Effector memory CD4-positive, alpha-beta T cell (primary cell): ENCODE results near the gene SP7.
"Not testable (repeated sequence)": the region's sequence is repeated elsewhere in the genome, so short reads cannot be mapped to it uniquely, and the experiment has no call there.

Source experiments
- DNase-seq, 3 donors: peaks; one replicate each; pipeline ENCODE4 v3.0.0-alpha.2; 2020
- H3K27ac ChIP-seq: 2 replicates; pipeline ENCODE4 v1.7.0; 2013; ENCODE audit warnings: mild to moderate bottlenecking, low read length, moderate library complexity; ENCODE audit not compliant: insufficient read depth, poor library complexity, severe bottlenecking
- H3K27me3 ChIP-seq: replicated peaks from 2 replicates; pipeline ENCODE4 v1.7.0; 2013; ENCODE audit warnings: mild to moderate bottlenecking, low read length; ENCODE audit not compliant: insufficient read depth, control insufficient read depth, poor library complexity, severe bottlenecking
- H3K36me3 ChIP-seq: 2 replicates; pipeline ENCODE4 v1.7.0; 2013; ENCODE audit warnings: mild to moderate bottlenecking, low read length, moderate library complexity; ENCODE audit not compliant: control insufficient read depth, insufficient read depth
- H3K4me1 ChIP-seq: 2 replicates; pipeline ENCODE4 v1.7.0; 2013; ENCODE audit warnings: low read length, mild to moderate bottlenecking; ENCODE audit not compliant: control insufficient read depth, insufficient read depth, poor library complexity, severe bottlenecking
- H3K4me3 ChIP-seq: 2 replicates; pipeline ENCODE4 v1.7.0; 2013; ENCODE audit warnings: low read length, low read depth, mild to moderate bottlenecking; ENCODE audit not compliant: insufficient read depth, poor library complexity, severe bottlenecking
- H3K9me3 ChIP-seq: 2 replicates; pipeline ENCODE4 v1.7.0; 2013; ENCODE audit warnings: mild to moderate bottlenecking, low read length, moderate library complexity; ENCODE audit not compliant: control insufficient read depth

SP7 gene

GRCh38 chr12:53298164-53298563 is 38.0 kb downstream of the SP7 start:
- DNase-seq = no peak
- H3K9me3 ChIP-seq = no peaks in the 10 kb centered on the region
- H3K27me3 ChIP-seq = no peaks in the 10 kb centered on the region
- H3K36me3 ChIP-seq = peaks cover 9% of the 10 kb centered on the region
- H3K4me3 ChIP-seq = no peak overlapping the region
- peaks cover 30% of the 10 kb centered on the region for H3K4me1 ChIP-seq
- H3K27ac ChIP-seq = no peak overlapping the region

- not testable (repeated sequence) for H3K36me3 ChIP-seq, DNase-seq, H3K4me3 ChIP-seq, H3K27me3 ChIP-seq, H3K9me3 ChIP-seq, H3K27ac ChIP-seq
- peaks cover 28% of the 10 kb centered on the region for H3K4me1 ChIP-seq
Observed at GRCh38 chr12:53297106-53297505, 39.0 kb downstream of the SP7 start.

GRCh38 chr12:53295891-53296219 is 40.3 kb downstream of the SP7 start:
- Histone ChIP-seq H3K4me3 (peak overlapping the region; percentile 86), H3K36me3 (peaks cover 7% of the 10 kb centered on the region), H3K9me3 (no peaks in the 10 kb centered on the region), H3K4me1 (peaks cover 28% of the 10 kb centered on the region), H3K27ac (peak overlapping the region; percentile 83), H3K27me3 (no peaks in the 10 kb centered on the region)
- DNase-seq = no peak

GRCh38 chr12:53295070-53295890 is 40.9 kb downstream of the SP7 start, which contains the start of gene PFDN5:
Gene PFDN5, plus strand, starts transcription at chr12:53295542. Its CDS starts 26 bp downstream, at chr12:53295568.
- no peaks in the 10 kb centered on the region for H3K9me3 ChIP-seq
- peak within 1 kb of the TSS; percentile 86 for H3K4me3 ChIP-seq
- peaks cover 24% of the 10 kb centered on the region for H3K4me1 ChIP-seq
- no peaks in the 10 kb centered on the region for H3K27me3 ChIP-seq
- peaks cover 7% of the 10 kb centered on the region for H3K36me3 ChIP-seq
- DNase-seq = peak; percentile 67 to 76 (median 73)
- H3K27ac ChIP-seq = peak within 1 kb of the TSS; percentile 83

GRCh38 chr12:53292426-53292825 is 43.7 kb downstream of the SP7 start:
- Histone ChIP-seq H3K27ac (no peak overlapping the region), H3K4me3 (no peak overlapping the region), H3K36me3 (no peaks in the 10 kb centered on the region), H3K9me3 (no peaks in the 10 kb centered on the region), H3K27me3 (no peaks in the 10 kb centered on the region), H3K4me1 (peaks cover 14% of the 10 kb centered on the region)
- DNase-seq = no peak

- H3K36me3 ChIP-seq = no peaks in the 10 kb centered on the region
- H3K4me3 ChIP-seq = no peak overlapping the region
- peaks cover 7% of the 10 kb centered on the region for H3K4me1 ChIP-seq
- H3K27me3 ChIP-seq = no peaks in the 10 kb centered on the region
- no peak overlapping the region for H3K27ac ChIP-seq
- no peaks in the 10 kb centered on the region for H3K9me3 ChIP-seq
- DNase-seq = no peak
Observed at GRCh38 chr12:53290661-53291060, 45.5 kb downstream of the SP7 start.

- Histone ChIP-seq H3K36me3 (no peaks in the 10 kb centered on the region), H3K27me3 (no peaks in the 10 kb centered on the region), H3K4me3 (no peak overlapping the region), H3K4me1 (peaks cover 3% of the 10 kb centered on the region), H3K27ac (no peak overlapping the region), H3K9me3 (no peaks in the 10 kb centered on the region)
- no peak for DNase-seq
Observed at GRCh38 chr12:53289891-53290290, 46.3 kb downstream of the SP7 start.

GRCh38 chr12:53288322-53288721 is 47.8 kb downstream of the SP7 start:
- DNase-seq = no peak
- Histone ChIP-seq H3K4me1 (no peaks in the 10 kb centered on the region), H3K9me3 (no peaks in the 10 kb centered on the region), H3K27me3 (no peaks in the 10 kb centered on the region), H3K27ac (no peak overlapping the region), H3K4me3 (no peak overlapping the region), H3K36me3 (no peaks in the 10 kb centered on the region)

- no peaks in the 10 kb centered on the region for H3K36me3 ChIP-seq
- no peaks in the 10 kb centered on the region for H3K27me3 ChIP-seq
- no peak overlapping the region for H3K4me3 ChIP-seq
Observed at GRCh38 chr12:53287741-53288216, 48.4 kb downstream of the SP7 start.

GRCh38 chr12:53286448-53286847 is 49.7 kb downstream of the SP7 start:
- Histone ChIP-seq H3K36me3 (no peaks in the 10 kb centered on the region), H3K27ac (no peak overlapping the region), H3K4me1 (no peaks in the 10 kb centered on the region), H3K27me3 (no peaks in the 10 kb centered on the region), H3K4me3 (no peak overlapping the region), H3K9me3 (no peaks in the 10 kb centered on the region)
- no peak for DNase-seq

More at GRCh38 chr12:53287741-53288216, 48.4 kb downstream of the SP7 start:
- H3K4me1 ChIP-seq = no peaks in the 10 kb centered on the region
- no peak overlapping the region for H3K27ac ChIP-seq
- peak; percentile 39 to 63 (median 54) for DNase-seq
- H3K9me3 ChIP-seq = no peaks in the 10 kb centered on the region
